ENCODE measurements around the gene TMEM38B. TPM values are rescaled to one million over a fixed set of nuclear protein-coding genes. Genes with fewer than 3 reads are reported as not detected.

Gene TMEM38B
- total and polyA plus RNA-seq, 12 donors = 2.4 to 86.0 (median 22.7) TPM

GRCh38 chr9:105678163-105678562, 16.2 kb upstream of the TMEM38B start:
- TF ChIP-seq, protein P1, sequence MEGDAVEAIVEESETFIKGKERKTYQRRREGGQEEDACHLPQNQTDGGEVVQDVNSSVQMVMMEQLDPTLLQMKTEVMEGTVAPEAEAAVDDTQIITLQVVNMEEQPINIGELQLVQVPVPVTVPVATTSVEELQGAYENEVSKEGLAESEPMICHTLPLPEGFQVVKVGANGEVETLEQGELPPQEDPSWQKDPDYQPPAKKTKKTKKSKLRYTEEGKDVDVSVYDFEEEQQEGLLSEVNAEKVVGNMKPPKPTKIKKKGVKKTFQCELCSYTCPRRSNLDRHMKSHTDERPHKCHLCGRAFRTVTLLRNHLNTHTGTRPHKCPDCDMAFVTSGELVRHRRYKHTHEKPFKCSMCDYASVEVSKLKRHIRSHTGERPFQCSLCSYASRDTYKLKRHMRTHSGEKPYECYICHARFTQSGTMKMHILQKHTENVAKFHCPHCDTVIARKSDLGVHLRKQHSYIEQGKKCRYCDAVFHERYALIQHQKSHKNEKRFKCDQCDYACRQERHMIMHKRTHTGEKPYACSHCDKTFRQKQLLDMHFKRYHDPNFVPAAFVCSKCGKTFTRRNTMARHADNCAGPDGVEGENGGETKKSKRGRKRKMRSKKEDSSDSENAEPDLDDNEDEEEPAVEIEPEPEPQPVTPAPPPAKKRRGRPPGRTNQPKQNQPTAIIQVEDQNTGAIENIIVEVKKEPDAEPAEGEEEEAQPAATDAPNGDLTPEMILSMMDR (IDR thresholded peaks at IDR 0.05) = no peak
- TF ChIP-seq POLR2A (IDR thresholded peaks at IDR 0.05) = no peak
- H3K4me3 ChIP-seq = no peak overlapping the region
- no peak for DNase-seq
- no peaks in the 10 kb centered on the region for H3K36me3 ChIP-seq (replicated peaks in 1 of 2)
- WGBS, 4 donors = 77 to 100% (median 91%) methylated on average over 1 of the region's 1 CpG
- H3K27ac ChIP-seq = no peak overlapping the region
- H3K9me3 ChIP-seq (replicated peaks in 1 of 3) = no peaks in the 10 kb centered on the region
- no peaks in the 10 kb centered on the region for H3K4me1 ChIP-seq (replicated peaks in 1 of 2)
- intact Hi-C loops (cut with DNase I) = no loop called here
- H3K27me3 ChIP-seq = no peaks in the 10 kb centered on the region

GRCh38 chr9:105678781-105679180, 15.6 kb upstream of the TMEM38B start:
- 59 to 76% (median 70%) methylated on average over 1 of the region's 1 CpG for WGBS, 4 donors
- DNase-seq = no peak
- no peak for TF ChIP-seq POLR2A (IDR thresholded peaks at IDR 0.05)
- TF ChIP-seq, protein P1 (IDR thresholded peaks at IDR 0.05) = no peak
- Histone ChIP-seq H3K27ac (no peak overlapping the region), H3K9me3 (replicated peaks in 1 of 3) (no peaks in the 10 kb centered on the region), H3K27me3 (no peaks in the 10 kb centered on the region), H3K36me3 (replicated peaks in 1 of 2) (no peaks in the 10 kb centered on the region), H3K4me3 (no peak overlapping the region), H3K4me1 (replicated peaks in 1 of 2) (no peaks in the 10 kb centered on the region)
- intact Hi-C loops (cut with DNase I) = no loop called here

DNA sequence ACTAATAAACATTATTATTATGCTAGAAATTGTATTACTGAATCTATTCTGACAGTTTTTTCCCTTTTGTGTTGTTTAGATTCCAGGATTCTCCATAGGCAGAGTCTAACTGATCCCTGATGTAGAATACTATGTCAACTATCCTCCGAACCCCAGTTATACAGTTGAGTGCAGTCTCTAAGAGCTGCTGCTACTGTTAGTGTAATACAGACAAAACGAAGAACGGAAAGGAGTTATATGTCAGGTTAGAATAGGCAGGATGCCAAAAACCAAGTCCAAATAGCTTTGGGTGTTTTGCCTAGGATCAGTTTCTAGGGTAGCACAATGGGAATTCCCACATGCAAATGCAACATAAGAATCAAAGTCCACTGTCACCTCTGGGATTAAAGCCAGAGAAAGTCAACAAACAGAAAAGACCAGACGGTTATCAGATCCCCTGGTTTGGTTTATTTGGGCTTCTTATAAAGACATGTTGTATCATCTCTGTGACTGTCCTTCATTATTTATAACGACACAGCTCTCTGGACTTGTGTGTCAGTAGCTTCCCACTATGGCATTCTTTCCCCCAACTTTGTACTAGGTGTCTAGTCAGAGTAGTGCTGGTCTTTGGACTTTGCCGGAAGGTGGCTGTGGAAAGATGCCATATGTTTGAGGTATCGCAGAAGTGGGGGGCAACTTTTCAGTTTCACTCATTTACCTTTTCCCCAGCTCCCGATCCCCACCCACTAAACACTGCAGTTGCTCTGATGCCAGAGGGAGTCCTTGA, 14.9 kb upstream of the TMEM38B start:
- intact Hi-C loops (cut with DNase I) = no loop called here
- no peaks in the 10 kb centered on the region for H3K4me1 ChIP-seq (replicated peaks in 1 of 2)
- DNase-seq = no peak
- no peaks in the 10 kb centered on the region for H3K36me3 ChIP-seq (replicated peaks in 1 of 2)
- TF ChIP-seq POLR2A (IDR thresholded peaks at IDR 0.05) = no peak
- TF ChIP-seq, protein P1 (IDR thresholded peaks at IDR 0.05) = no peak
- WGBS, 4 donors = 76 to 85% (median 83%) methylated on average over 8 of the region's 8 CpGs
- H3K4me3 ChIP-seq = no peak overlapping the region
- H3K27me3 ChIP-seq = no peaks in the 10 kb centered on the region
- no peaks in the 10 kb centered on the region for H3K9me3 ChIP-seq (replicated peaks in 1 of 3)
- no peak overlapping the region for H3K27ac ChIP-seq

DNA sequence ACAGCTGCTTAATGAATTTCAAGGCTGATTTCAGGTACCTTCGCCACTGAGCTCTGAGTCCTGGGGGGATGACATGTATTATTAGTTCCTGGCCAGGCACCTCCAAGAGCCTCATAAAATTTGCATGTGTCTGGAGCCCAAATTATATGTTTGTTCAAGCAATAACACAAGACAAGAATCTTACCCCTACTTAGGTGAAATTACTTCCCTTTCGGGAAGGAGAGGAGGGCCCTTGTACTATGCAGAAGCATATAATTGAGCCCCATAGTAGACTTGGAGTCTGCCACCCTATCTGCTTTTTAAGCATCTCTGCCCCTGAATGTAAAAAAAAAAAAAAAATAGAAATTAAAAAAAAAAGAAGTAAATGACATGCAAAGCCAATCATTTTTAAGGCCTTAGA, 13.0 kb upstream of the TMEM38B start:
- Histone ChIP-seq H3K4me1 (replicated peaks in 1 of 2) (no peaks in the 10 kb centered on the region), H3K27ac (no peak overlapping the region), H3K36me3 (replicated peaks in 1 of 2) (no peaks in the 10 kb centered on the region), H3K27me3 (no peaks in the 10 kb centered on the region), H3K4me3 (no peak overlapping the region), H3K9me3 (replicated peaks in 1 of 3) (no peaks in the 10 kb centered on the region)
- intact Hi-C loops (cut with DNase I) = no loop called here
- no peak for DNase-seq
- 91 to 95% (median 93%) methylated on average over 2 of the region's 2 CpGs for WGBS, 4 donors
- TF ChIP-seq, protein P1 (IDR thresholded peaks at IDR 0.05) = no peak
- no peak for TF ChIP-seq POLR2A (IDR thresholded peaks at IDR 0.05)

Data from adrenal gland (tissue), 12 donors.